GM21526 (cell line): ENCODE measurements around the gene XPO1.

ENCODE experiments used
- ATAC-seq: cut with Tn5 transposase; IDR thresholded peaks from one replicate; pipeline ENCODE4 v1.9.1; 2021; ENCODE audit warnings: moderate library complexity; ENCODE audit not compliant: unreplicated experiment, low FRiP score

The XPO1 gene

GRCh38 chr2:61437170-61437569 lies 101.0 kb downstream of the XPO1 start:
- ATAC-seq = no peak

- no peak for ATAC-seq
Observed at GRCh38 chr2:61436092-61436491, 102.1 kb downstream of the XPO1 start.

GRCh38 chr2:61435291-61435690 lies 102.9 kb downstream of the XPO1 start:
- ATAC-seq = no peak

- no peak for ATAC-seq
Observed at GRCh38 chr2:61434314-61434713, 103.8 kb downstream of the XPO1 start.

GRCh38 chr2:61433606-61434005 lies 104.5 kb downstream of the XPO1 start:
- no peak for ATAC-seq

- no peak for ATAC-seq
Observed at GRCh38 chr2:61432990-61433389, 105.2 kb downstream of the XPO1 start.

- no peak for ATAC-seq
Observed at GRCh38 chr2:61431345-61431744, 106.8 kb downstream of the XPO1 start.
